Fibroblast of the aortic adventitia (primary cell): Measurements from ENCODE around the gene RNH1. TPM values are rescaled to one million over a fixed set of nuclear protein-coding genes. Genes with fewer than 3 reads are reported as not detected.

Experiments used
- DNase-seq: peaks from one replicate; pipeline ENCODE4 v3.0.0-alpha.2; 2010; ENCODE audit warnings: low read depth
- H3K4me3 ChIP-seq: 2 replicates; pipeline ENCODE4 v1.5.1; 2011; ENCODE audit warnings: low read depth, mild to moderate bottlenecking, control low read depth, low read length, moderate library complexity
- total RNA-seq: library from RNA; depleted of rRNA; stranded (reverse); fragments of >200 nt; gene quantifications from 2 replicates; pipeline ENCODE4 v1.2.3, GENCODE V29; 2012; ENCODE audit warnings: low replicate concordance
- TF ChIP-seq, protein P1 (sequence below): IDR thresholded peaks from 2 replicates; pipeline ENCODE4 v1.5.1; 2011; ENCODE audit warnings: mild to moderate bottlenecking, low read length, control low read depth, inconsistent platforms; ENCODE audit not compliant: insufficient read depth

The RNH1 gene
- total RNA-seq, 1 donor = 436 TPM

DNA sequence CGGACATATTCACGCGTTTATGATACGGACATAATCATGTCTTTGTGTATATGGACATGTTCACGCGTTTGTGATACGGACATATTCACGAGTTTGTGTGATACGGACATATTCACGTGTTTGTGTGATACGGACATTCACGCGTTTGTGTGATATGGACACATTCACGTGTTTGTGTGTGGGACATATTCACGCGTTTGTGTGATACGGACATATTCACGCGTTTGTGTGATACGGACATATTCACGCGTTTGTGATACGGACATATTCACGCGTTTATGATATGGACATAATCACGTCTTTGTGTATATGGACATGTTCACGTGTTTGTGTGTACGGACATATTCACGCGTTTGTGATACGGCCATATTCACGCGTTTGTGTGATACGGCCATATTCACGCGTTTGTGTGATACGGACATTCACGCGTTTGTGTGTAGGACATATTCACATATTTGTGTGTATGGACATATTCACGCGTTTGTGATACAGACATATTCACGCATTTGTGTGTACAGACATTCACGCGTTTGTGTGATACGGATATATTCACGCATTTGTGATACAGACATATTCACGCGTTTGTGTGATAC lies 32.0 kb downstream of the RNH1 start:
- TF ChIP-seq, protein P1, sequence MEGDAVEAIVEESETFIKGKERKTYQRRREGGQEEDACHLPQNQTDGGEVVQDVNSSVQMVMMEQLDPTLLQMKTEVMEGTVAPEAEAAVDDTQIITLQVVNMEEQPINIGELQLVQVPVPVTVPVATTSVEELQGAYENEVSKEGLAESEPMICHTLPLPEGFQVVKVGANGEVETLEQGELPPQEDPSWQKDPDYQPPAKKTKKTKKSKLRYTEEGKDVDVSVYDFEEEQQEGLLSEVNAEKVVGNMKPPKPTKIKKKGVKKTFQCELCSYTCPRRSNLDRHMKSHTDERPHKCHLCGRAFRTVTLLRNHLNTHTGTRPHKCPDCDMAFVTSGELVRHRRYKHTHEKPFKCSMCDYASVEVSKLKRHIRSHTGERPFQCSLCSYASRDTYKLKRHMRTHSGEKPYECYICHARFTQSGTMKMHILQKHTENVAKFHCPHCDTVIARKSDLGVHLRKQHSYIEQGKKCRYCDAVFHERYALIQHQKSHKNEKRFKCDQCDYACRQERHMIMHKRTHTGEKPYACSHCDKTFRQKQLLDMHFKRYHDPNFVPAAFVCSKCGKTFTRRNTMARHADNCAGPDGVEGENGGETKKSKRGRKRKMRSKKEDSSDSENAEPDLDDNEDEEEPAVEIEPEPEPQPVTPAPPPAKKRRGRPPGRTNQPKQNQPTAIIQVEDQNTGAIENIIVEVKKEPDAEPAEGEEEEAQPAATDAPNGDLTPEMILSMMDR = no peak
- DNase-seq = no peak
- no peak overlapping the region for H3K4me3 ChIP-seq

DNA sequence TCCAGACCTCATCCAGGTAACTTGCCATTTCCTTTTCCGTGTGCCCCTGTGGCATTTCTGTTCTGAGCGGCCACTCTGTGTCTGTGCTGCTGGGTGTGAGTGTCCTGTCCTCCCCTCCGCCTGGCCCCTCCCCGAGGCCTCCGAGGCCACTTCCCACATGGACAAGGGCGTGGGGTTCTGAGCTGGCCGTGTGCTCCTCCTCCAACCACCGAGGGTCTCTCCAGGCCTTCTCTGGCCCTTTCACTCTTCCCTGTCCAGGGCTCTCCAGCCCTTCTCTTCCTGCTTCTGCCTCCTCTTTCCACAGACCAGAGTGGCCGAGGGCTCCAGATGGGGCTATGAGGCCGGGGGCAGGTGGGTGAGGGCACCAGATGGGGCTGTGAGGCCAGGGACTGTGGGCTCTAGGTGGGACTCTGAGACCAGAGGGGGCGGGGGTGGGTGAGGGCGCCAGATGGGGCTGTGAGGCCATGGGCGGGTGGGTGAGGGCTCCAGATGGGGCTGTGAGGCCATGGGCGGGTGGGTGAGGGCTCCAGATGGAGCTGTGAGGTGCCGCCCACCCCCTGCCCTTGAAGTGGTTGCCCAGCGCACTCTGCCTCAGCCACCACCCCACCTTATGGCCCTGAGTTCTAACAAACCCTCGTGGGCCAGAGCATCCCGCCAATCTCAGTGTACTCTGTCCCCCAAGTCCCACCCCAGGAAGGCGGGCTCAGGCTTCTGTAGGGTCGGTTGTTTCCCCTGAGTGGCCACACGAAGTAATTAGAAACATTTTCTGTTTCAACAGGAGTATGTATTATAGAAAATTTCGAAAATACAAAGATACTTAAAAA lies 32.9 kb downstream of the RNH1 start:
- no peak overlapping the region for H3K4me3 ChIP-seq
- no peak for DNase-seq
- TF ChIP-seq, protein P1 = no peak

DNA sequence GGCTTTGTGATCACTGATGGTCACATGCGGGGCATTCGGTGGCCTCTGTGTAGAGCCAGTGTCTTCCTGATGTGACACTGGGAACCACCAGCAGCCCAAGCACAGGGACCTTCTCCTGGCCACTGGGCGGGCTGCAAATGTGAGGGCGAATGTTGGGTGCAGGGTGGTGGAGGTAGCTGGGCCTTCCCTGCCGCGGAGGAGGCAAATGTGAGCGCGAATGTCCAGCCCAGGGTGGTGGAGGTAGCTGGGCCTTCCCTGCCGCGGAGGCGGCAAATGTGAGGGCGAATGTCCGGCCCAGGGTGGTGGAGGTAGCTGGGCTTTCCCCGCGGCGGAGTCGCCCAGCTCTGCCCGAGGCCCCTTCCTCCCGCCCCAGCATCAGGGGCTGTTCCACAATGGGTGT lies 33.6 kb downstream of the RNH1 start:
- no peak overlapping the region for H3K4me3 ChIP-seq
- TF ChIP-seq, protein P1 = no peak
- DNase-seq = no peak

DNA sequence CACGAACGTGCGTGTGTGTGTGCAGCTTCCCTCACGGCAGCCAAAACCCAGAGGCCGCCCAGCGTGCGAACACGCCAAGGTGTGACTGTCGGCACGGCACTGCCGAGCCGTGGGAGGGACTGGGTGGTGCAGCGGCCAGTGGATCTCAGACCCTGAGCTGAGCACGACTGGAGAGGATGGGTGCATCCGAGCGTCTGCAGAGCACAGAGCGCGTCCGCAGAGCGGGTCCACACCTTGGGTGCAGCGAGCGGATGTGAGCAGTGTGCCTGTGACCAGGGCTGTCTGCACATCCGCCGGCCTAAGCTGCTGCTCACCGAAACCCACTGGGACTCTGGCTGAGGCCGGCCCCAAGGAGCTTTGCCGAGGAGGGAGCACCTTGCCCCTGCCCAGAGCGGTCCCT lies 34.2 kb downstream of the RNH1 start:
- no peak for DNase-seq
- no peak overlapping the region for H3K4me3 ChIP-seq
- TF ChIP-seq, protein P1 = no peak

DNA sequence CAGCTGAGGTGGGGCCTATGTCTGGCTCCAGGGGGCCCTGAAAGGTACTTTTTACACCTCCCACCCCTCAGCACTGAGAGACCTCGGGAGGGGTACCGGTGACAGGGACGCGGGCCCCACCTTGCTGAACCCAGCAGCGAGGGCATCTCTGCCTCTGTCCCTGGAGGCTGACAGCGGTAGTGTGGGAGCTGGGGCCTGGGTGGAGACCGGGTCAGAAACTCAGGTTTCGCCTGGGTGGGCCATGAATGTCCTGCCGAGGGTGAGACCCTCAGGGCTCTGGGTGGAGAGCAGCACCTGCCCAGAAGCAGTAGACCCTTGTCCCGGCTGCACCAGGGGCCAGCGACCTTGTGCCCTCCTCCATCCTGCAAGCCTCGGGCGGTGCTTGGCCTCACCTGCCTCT lies 34.8 kb downstream of the RNH1 start:
- DNase-seq = no peak
- H3K4me3 ChIP-seq = no peak overlapping the region
- TF ChIP-seq, protein P1 = no peak

DNA sequence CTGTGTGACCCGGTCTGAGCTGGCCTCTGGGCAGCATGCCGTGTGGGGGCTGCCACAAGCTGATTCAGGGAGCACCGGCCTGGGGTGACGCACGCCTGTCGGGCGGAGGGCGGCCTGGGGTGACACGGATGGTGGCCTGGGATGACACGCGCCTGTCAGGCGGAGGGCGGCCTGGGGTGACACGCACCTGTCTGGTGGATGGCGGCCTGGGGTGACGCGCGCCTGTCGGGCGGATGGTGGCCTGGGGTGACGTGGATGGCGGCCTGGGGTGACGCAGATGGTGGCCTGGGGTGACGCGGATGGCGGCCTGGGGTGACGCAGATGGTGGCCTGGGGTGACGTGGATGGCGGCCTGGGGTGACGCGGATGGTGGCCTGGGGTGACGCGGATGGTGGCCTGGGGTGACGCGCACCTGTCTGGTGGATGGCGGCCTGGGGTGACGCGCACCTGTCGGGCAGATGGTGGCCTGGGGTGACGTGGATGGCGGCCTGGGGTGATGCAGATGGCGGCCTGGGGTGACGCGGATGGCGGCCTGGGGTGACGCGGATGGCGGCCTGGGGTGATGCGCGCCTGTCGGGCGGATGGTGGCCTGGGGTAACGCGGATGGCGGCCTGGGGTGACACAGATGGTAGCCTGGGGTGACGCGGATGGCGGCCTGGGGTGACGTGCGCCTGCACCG lies 35.4 kb downstream of the RNH1 start:
- DNase-seq = no peak
- H3K4me3 ChIP-seq = no peak overlapping the region
- TF ChIP-seq, protein P1 = no peak
